Activated CD4-positive, alpha-beta T cell treated with anti-CD3 and anti-CD28 coated beads for 24 hours (primary cell): ENCODE measurements around the gene CEP135.
"Not testable (repeated sequence)": the region's sequence is repeated elsewhere in the genome, so short reads cannot be mapped to it uniquely, and the experiment has no call there.

Source experiments
- DNase-seq, 2 donors: peaks; one replicate each; pipeline ENCODE4 v3.0.0-alpha.2; 2020; ENCODE audit warnings: low read depth in 2 of 2

CEP135 gene

DNA sequence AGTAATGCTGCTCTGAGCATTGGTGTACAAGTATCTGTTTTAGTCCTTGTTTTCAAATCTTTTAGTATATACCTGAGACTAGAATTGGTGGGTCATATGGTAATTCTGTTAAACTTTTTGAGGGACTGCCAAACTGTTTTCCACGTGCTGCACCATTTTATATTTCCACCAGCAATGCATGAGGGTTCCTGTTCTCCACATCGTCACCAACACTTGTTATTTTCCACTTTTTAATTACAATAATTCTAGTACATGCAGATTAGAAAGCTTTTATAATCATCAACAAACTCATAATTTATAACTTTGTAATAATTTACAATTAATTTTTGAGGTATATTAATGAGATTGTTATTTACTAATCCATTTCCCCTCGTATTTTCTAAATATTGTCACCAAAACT is 79.4 kb downstream of the CEP135 start:
- DNase-seq = no peak

DNA sequence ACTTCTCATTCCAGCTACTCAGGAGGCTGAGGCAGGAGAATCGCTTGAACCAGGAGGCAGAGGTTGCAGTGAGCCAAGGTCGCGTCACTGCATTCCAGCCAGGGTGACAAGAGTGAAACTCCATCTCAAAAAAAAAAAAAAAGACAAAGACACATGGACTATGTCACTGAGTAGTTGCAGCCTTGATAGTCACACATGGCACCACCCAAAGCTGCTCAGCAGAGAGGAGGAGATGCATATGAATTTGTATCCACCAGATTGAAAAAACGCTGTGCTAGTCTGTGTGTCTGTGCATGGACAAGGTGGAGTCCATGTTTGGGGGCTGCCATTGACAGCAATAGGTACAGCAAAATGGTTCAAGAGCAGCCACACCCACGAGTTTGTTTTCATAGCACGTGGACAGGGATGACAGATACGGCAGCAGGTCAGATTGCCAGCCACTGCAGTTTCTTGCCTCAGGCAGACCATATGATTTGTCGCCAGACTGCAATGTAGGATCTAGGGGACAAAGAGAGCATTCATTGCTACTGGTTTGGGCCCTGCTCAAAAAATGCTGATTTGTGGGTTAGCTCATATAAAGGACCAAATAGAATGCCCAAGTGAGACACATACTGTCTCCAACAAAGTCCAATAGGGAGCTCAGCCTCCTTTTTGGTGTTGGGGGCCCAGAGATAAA is 89.9 kb downstream of the CEP135 start:
- DNase-seq = no peak

DNA sequence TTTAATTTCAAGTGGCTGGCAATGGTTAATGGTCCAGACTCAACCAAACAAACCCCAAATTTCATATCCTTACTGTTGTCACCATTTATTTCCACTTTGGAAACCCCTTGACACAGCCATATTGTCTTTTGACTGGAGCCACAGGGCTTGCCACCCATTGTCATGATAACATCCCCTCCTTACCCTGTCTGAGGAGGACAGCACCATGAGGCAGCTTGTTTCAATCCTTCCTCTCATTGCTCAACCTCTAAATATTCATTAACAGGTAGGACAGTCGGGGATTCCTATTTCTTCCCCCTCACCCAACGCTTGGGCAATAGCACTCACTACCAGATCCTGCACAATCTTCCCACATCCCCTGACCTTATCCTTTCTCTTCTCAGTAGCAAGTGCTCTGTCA is 92.1 kb downstream of the CEP135 start:
- no peak for DNase-seq

DNA sequence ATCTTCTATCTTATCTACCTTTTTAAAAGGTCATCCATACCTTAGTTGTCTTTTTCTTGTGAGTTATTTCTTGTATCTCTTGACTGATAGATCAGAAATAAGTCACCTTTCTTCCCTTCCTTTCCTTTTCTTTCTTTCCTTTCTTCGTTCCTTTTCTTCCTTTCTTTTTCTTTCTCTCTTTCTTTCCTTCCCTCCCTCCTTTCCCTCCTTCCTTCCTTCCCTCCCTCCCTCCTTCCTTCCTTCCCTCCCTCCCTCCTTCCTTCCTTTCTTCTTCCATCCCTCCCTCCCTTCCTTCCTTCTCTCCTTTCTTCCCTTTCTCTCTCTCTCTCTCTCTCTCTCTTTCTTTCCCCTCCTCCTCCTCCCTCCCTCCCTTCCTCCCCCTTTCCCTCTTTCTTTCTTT is 93.5 kb downstream of the CEP135 start:
- no peak for DNase-seq

DNA sequence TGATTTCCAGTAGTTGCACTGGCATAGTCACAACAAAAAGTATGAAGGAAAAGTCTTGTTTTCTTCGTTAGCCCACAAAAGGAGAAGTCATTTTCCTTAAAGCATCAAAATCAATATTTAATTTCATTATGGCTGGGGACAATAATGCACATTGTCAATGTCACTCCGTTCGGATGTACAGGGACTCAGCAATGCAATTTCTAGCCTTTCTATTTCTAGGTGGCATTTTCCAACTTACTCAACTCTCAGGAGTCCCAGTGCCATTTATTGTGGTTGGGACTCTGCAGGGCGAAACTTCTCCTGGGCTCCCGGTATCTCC is 99.6 kb downstream of the CEP135 start:
- DNase-seq = no peak

DNA sequence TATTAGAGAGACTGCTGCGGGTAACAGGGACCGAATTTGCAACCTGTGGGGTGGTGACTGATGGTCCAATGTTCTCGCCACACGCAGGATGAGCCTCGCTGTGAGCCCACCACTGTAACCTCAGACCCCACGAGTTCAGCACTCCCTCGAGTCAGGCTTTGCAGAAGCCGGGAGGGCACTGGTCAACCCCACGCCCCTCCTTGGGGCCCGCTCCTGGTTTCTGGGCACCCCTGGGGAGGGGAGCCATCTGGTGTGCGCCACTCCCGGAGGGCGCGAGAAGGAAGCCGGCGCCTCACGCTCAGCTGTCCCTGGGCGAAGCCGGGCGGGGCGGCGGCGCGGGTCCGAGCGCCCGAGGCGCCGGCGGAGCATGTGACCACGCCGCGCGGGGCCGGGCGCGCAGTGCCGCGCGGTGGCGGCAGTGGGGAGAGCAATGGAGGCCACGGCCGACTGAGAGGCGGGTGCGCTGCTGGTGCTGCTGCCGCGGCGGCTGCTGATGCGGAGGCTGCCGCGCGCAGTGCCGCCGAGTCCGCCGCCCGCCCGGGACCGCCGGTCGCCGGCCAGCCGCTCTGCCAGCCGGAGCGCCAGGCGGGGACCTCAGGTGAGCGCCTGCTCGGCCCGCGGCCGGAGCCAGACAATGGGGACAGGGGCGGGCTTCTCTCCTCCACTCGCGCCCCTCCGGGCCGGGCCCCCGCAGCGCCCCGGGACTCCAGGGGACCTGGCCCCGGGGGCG is 100.1 kb downstream of the CEP135 start:
- peak; percentile 18 to 34 for DNase-seq

DNA sequence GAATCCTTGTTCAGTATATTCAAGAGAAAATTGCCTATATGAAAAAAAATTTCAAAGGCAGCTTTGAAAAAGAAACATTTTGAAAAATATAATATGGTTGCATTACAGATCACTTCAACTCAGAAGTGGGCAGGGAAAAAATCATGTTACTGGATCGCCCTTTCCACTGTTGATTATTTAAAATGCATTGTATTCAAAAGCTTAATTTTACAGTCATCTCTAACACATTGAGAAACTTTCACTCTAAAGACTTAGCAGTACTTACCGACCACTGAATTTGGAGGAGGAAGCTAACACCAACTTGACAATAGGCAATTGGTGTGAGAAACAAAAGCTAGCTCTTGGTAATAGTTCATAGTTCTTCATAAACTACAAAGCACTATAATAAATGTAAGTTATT is 101.9 kb downstream of the CEP135 start:
- DNase-seq = no peak

DNA sequence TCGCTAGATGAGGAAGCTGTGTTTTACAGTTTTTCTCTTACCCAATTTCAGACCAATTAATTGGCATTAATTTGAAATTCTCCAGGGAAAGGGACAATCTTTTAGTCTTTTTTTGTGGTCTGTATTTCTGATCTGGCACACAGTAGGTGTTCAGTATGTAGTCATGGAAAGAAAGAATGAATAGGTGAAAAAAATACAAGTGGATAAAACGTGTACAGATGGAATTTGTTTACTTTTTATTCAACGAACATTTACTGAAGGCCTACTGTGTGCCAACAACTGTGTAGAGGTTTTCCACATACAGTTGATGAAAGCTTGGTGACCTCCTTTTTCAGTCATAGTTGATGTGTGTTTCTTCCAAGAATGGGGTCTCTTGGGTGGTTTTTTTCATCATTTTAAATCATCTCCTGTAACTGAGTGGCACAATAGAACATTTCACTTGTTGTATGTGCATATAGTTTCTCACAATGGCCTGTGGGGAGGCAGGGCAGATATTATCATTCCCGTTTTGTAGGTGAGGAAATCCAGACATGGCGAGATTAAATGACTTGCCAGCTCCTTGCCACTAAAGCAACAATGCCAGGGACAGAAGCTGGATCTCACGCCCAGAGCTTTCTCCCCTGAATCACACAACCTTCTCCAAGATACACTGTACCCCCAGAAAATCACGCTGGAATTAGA is 102.4 kb downstream of the CEP135 start:
- DNase-seq = no peak

DNA sequence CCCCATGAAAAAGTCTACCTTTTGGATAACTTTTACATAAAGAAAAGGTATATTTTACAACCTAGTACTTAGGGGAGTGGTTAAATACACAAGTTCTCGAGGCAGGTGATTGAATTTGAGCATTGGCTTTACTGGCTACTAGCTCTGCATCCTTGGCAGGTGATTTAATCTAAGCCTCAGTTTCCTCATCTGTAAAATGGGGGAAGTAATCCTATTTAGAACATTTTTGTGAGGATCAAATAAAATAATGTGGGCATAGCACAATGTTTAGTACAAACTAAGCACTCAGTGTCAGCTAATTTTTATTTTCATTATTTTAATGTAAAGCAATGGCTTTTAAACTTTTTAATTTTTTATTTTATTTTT is 102.9 kb downstream of the CEP135 start:
- DNase-seq = no peak

DNA sequence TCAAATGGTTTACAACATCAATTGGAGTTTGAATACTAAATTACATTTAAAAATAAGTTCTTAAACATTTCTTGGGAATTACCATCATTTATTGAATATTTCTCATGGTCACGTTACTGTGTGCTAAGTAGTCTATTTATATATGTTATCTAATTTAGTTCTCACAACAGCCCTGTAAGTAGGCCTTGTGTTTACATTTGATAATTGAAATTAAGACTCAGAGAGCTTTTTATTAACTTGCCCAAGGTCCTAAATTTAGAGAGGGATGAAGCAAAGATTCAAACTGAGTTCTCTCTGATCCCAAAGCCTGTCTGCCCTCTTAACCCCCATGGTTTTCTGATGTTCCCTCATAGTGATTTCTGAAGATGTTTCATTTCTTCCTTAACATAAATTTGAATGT is 103.7 kb downstream of the CEP135 start:
- no peak for DNase-seq

DNA sequence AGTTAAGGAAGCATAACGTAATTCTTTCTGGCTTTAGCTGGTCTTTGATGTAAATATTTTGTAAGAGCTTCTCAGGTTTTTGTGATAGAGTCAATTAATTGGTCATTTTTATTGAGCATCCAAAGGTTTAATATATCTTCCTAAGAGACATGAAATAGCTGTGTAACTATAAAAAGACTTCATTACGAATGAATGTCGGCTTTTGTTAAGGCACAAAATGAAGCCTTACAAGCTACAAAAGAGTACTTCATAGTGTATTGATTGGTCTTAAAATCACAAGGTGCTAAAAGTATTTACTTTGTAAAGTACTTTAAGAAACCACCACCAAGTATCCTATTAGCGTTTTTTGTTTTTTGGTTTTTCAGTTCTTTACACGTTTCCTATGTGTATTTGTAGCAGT is 104.2 kb downstream of the CEP135 start:
- DNase-seq = no peak

DNA sequence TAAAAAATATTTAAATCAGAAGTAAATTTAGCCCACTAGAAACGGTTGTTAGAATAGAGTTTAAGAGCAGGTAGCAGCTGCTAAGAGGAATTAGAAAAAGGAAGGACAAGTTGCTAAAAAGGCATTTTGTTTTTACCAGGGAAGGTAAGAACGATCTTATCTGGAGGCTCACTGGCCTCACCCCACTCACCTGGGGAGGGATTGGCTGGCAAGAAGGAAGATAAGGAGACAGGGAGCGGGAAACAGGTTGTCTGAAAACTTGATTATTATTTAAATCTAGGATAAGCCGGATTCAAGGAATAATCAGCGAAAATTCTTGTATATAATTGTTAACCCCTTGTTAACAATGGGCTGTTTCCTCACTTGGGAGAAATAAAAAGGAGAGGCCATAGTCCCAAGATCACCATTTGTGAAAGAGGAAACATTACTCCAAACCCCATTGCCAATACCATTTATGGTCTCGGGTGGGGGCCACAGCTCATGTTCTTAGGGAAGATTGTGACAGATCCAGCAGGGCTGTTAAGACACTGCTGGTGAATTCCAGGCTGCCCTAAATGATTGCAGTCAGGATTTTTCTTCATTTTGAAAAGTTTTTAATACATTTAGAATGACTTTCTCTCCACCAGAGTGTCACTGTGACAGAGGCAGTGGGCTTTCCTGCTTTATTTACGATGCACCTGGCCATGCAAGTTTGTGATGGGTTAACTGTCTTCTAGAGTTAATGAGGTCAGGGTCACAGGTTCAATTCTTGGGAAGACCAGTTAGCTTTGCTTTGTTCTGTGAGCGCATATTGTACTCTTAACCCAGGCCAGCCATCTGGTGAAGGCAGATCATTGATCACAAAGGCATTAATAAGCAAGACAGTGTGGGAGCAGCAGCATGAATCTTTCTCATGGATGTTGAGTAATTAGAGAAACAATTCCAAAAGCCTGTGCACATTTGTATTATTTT is 106.6 kb downstream of the CEP135 start:
- DNase-seq = no peak

DNA sequence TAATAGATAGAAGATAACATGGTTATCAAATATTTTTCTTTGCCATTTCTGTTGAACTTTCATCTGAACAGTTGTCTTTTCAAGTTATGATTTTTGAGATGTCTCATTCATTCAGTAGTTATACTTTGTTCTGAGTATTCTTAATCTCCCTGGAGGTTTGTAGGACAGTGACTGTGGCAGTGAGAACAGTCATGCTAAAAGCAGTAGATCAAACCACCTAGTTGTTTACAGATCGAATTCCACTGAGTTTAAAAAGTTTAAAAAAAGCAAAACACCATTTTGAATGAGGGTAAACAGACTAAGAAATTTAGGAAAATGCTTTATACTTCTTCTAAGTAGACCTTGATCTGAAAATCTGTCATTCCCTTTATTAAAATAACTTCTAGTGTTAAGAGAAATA is 107.2 kb downstream of the CEP135 start:
- DNase-seq = no peak

DNA sequence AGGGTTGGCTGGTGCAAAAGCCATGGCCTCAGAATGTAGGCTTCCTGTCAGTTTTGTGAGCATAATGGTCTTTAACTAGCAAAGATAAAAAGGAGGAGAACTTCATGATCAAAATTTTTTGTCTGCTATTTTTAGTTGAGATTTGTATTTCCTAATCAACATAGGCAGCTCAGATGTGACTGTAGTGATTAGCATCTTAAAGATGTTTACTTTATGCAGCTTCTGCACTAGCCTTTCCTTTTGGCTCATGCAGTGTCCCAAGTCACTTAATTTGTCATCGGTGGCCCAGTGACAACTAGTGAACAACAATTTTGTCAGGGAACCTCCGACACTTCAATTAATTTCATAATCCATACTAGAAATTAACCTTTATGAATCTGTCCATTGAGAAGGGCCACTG is 109.8 kb downstream of the CEP135 start:
- no peak for DNase-seq

DNA sequence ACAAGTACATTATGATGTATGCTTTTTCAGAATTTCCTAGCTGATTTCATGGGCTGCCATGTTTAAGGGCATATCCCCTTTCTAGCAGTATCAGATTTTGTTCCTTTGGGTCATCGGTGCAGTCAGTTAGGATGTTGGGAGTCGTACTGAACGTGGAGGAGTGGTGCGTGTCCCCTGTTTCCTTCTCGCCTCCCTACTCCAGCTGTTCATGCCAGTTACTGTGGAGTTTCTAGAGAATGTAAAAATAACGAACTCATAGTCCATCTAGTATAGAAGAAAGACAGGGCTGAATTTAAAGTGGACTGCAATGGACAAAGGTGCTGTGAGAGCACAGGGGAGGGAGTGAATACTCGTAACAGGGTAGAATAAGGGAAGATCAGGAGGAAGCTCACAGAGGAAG is 111.3 kb downstream of the CEP135 start:
- no peak for DNase-seq

DNA sequence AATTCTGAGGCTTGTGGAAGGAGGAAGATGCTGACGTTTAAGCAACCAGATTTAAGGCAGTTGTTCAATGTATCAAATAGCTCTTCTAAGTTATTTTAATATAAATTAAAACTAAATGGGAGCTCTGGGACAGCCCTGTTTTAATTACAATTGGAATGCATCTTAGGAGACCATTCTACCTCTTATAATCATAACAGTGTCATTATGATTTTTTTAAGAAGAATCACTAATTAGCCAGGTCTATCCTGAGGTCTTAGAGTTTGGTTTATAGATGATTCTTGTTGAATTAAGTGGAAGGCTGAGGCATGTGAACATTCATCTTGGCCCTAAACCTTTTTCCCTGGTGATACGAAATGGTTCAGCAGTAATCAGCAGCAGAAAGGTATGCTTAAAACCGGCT is 113.4 kb downstream of the CEP135 start:
- no peak for DNase-seq

DNA sequence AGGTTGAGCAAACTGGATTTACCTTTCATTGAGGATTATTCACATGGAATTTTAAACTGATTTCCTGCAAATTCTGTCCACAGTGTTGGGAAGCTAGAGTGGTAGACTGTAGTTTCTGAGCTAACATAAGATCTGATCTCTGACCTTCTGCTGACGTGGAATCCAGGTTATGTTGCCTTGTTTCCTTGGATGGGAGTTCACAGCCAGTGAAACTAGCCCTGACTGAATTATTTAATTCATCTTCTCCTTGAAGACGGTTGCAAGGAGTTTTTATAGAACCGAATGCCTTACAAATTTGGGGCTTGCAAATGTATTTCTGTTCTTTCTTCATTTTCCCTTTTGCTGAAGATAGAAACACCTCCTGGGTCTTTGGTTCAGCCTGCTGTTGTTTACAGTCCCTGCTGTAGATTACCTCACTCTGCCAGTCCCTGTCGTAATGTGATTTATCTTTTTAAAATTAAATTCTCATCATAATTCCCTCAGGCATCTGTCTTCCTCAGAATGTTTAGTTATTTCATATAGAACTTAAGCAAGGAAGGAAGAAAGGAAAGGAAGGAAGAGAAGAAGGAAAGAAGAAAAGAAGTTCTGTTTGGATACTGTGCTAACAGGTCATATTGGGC is 113.9 kb downstream of the CEP135 start:
- no peak for DNase-seq

DNA sequence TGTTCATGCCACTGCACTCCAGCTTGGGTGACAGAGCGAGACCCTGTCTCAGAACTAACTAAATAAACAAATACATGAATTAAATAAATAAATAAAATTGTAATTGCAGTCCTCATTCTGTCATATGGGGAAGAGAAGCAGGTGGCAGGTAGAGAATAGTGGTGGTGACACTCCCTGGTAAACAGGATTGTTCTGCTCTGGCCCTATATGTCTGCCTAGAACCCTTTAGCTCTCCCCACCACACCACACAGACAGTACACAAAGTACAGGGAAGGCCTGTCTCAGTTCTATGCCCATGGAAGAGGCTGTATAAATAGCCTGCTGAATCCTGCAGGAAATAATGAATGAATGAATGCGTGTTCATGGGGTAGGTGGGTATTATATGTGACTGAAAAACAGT is 117.7 kb downstream of the CEP135 start:
- DNase-seq = no peak

DNA sequence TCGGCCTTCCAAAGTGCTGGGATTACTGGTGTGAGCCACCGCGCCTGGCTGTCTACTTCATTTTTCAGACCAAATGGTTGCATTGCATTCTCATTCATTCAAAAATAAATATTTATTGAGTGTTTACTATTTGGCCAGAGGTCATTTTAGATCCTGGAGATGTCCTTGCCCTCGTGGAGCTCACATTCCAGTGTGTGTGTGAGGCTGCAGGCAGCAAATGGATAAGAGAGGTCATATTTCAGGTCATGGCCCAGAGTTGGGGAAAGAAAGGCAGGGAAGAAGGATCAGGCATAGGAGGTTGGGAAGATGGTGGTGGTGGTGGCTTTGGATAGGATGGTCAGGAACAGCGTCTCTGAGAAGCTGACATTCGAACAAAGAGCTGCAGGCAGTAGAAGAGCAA is 119.1 kb downstream of the CEP135 start:
- no peak for DNase-seq

DNA sequence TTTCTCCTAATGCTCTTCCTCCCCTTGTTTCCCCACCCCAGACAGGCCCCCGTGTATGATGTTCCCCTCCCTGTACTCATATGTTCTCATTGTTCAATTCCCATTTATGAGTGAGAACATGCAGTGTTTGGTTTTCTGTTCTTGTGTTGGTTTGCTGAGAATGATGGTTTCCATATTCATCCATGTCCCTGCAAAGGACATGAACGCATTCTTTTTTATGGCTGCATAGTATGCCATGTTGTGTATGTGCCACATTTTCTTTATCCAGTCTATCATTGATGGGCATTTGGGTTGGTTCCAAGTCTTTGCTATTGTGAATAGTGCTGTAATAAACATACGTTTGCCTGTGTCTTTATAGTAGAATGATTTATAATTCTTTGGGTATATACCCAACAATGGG is 124.0 kb downstream of the CEP135 start:
- DNase-seq = not testable (repeated sequence)

DNA sequence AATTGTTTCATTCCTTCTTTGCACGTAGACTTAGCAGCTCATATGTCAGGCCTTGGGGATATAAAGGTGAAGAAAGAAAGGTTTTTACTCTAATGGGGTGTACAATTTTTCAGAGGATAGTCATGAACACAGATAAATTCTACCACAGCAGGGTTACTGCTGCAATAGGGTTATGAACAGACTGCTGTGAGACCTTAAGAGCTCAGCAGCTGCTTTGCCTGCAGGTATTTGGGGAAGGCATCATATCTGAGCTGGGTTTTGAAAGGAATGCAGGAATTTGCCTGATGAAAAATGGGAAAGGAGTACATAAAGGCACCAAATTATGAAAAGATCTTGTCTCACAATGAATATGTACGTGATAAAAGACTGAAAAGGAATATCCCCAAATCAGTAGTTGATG is 128.9 kb downstream of the CEP135 start:
- no peak for DNase-seq

DNA sequence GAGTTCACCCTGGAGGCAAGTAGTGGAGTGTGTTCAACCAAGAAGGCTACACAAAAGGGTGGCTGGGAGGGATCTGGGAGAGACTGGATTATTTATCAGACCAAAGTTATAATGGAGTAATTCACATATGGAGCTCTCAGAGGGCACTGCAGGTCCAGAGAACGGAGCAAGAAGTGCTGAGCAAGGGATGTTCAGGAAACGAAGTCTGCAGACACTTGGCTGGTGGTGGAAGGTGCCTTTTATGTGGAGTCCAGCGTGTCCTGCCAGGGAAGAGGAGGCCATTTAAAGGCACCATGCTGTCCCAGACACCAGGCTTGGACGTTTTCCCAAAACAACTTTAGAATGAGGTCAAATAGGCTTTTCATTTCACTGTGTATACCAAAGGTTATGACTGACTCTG is 130.1 kb downstream of the CEP135 start:
- no peak for DNase-seq
